GM21717 (cell line): ENCODE results near the gene NAV2.
"Not testable (repeated sequence)": the region's sequence is repeated elsewhere in the genome, so short reads cannot be mapped to it uniquely, and the experiment has no call there.

Experiments used
- ATAC-seq: cut with Tn5 transposase; IDR thresholded peaks from one replicate; pipeline ENCODE4 v1.9.1; 2021; ENCODE audit warnings: mild to moderate bottlenecking, moderate library complexity; ENCODE audit not compliant: unreplicated experiment

The NAV2 gene

DNA sequence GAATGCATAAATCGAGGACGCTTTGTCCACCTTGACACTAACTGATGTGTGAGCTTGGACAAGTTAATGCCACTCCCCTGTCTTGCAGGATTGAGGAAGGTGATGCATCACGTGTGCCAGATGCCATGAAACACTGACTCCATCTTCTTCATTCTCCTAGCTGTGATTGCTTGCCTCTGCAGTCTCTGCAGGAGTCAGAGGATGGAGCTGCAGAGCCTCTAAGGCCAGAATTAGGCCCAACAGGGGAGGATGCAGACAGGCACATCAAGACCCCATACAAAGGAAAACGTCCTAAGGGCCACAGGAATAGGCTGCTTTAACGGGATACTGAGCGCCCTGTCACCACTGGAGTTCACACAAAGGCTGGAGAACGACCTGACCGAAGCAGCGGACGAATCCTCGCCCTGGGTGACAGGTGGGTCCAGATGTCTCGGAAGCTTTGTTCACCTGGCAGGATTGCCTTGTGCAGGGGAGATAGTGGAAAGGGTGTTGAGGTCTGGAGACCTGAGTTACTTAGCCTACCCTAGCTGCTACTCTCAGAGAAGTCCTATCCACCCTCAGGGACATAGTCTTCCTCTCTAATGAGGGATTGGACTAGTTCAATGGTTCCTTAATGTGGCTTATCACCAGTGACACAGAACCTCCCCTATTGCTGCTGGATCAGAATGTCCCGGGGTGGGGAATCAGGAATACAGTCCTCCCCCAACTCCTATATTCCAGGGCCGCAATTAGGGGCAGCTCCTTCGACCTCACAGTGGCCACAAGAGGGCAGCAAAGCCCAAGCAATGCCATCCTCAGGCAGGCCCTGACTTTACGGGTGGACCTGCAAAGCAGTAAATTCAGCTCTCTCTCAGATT lies 415.3 kb downstream of the NAV2 start:
- no peak for ATAC-seq

DNA sequence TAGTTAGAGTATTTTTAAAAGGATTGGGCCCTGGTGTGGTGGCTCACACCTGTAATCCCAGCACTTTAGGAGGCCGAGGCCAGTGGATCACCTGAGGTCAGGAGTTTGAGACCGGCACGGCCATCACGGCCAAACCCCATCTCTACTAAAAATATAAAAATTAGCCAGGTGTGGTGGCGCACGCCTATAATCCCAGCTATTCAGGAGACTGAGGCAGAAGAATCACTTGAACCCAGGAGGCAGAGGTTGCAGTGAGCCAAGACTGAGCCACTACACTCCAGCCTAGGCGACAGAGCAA lies 415.8 kb downstream of the NAV2 start:
- not testable (repeated sequence) for ATAC-seq

DNA sequence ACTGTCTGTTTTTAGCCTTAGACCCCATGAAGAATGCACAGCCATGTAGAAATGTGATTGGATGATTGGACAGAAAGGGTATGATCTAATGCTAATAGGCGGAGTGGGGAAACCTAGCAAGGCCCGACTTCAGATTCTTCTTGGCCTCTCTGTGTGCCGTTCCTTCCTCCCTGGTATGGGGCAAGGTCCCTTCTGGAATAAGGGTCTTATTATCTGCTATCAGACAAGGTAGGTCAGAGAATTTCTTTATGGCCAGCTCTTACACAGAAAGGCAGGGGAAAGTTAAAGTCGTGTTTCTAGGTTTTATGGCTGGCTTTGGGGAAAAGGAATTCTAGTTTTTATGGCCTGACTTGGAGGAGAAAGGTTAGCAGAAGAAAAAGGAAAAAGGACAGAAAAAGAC lies 417.0 kb downstream of the NAV2 start:
- no peak for ATAC-seq

DNA sequence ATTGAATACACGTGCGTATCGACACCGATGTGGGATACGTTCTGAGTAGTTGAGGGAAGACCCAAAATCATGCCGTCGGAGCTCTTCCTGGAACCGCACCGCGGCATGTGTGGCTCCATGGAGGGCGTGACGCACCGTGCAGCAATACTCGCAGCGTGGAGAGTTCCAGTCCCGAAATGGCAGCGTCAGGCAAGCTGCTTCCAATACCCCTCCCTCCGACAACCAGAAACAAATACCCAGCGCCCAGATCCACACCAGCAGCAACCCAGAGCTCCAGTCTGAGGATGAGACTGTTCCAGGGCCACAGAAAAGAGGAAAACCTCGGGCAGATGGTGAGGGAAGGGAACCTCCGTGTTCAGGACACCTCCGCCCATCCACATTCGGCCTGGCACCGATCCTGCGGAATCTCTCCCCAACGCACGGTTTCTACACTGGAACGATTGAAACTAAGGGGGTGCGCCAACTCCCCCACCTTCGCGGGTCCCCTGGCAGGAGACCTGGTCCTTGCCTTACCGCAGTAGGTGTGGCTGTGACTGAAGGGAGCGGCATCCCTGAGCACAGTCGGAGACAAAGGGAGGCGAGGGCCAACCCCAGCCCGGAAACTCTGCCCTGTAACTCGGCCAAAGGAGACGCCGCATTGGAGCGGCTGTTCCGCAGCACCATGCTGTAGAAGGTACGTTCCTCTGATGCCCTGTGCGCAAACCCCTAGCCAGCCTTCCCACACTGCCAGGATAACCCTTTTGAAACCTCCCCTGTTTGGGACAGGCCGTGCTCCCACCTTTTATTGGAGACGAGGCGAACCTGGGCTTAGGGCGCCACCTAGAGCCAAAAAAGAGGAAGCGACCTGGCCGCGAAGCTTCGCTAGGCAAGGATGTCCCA lies 419.4 kb downstream of the NAV2 start:
- no peak for ATAC-seq

DNA sequence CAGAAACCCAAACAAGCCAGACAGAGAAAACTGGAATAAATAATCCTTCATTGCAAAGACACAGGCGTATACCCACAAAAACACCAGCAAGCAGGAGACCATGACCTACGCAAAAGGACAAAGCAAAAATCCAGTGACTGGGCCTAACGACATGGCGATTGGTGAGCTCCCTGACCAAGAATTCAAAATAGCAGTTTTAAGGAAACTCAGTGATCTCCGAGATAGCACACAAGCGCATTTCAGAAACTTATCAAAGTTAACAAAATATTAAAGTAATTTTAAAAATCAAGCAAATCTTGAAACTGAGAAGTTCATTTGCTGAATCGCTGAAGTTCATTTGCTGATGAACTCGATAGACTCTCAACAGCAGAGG lies 420.0 kb downstream of the NAV2 start:
- ATAC-seq: no peak

DNA sequence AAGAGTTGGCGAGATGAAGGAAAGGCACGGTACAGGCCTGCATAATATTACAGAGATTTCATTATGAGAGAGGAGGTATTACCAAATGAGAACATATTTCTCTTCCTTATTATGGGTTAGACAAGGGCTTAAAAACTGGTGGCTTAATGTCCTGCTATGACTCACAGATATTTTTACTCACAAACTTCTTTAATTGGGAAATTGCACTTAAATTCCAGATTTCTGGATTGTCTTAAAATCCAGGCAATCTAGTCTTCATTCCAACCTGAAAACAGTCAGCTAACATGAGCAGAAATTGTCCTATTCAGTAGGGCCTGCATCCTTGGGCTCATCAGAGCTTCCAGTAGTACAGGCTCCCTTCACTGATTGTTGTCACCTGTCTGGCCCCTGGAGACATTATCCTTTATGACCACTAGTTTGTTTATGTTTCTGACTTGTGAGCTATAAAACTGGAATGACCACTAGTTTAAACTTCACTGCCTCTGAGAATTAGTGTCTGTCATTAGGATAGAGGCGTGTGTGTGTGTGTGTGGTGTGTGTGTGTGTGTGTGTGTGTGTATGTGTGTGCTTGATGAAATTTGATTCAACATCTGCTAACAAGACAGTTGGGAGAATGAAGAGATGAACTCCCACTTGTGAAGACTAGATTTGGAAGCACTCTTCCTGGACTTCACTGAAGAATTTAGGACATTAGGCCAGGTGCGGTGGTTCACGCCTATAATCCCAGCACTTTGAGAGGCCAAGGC lies 422.5 kb downstream of the NAV2 start:
- no peak for ATAC-seq

DNA sequence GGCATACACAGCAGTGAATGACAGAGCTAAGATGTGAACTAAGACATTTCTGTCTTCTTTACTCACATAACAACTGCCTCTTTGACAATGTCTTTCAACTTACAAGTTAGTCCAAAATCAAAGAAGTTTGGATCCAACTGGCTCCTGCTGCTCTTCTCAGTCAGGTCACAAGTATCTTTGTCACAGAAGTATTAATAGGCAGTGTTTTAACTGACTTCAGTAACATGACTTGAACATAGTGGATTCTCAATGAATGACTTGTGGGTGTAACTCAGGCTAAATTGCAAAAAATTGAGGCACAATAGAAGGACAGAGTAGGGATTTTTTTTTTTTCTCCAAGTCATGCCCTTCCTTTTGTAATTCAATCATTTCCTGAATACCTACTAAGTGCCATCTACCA lies 425.0 kb downstream of the NAV2 start:
- ATAC-seq: no peak

DNA sequence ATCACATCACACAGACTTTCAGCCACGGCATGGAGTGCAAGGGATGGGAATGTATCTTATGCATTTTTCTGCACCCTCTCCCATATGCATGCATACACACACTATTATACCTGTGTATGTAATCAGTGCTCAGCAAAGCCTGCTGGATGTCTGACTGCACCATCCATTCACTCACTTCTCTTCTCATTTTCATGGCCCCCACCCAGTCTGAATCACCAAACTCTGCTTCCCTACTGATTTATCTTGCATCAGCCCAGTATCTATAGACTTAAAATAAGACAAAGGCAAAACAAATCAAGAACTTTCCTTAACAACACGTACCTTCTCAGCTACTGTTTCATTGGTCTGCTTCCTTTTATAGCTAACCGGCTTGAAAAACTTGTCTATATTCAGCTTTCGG lies 426.1 kb downstream of the NAV2 start:
- no peak for ATAC-seq

DNA sequence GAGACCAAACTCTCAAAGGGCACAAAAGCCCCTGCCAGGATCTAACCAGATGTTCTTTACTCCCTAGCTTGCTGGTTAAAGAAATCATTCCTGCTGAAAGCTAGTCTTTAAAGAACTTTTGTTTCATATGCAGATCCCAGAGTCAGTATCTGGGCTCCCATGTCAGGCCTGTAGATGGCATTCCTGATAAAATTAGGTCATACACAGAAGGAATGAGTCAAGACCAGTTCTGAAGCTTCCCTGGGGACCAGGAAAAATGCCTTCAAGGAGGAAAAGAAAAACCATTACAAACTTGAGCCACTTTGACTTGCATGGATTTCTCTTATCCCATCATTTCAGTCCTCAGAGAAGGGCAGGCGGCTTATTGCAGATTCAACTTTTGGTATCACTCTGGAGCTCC lies 441.7 kb downstream of the NAV2 start:
- no peak for ATAC-seq

DNA sequence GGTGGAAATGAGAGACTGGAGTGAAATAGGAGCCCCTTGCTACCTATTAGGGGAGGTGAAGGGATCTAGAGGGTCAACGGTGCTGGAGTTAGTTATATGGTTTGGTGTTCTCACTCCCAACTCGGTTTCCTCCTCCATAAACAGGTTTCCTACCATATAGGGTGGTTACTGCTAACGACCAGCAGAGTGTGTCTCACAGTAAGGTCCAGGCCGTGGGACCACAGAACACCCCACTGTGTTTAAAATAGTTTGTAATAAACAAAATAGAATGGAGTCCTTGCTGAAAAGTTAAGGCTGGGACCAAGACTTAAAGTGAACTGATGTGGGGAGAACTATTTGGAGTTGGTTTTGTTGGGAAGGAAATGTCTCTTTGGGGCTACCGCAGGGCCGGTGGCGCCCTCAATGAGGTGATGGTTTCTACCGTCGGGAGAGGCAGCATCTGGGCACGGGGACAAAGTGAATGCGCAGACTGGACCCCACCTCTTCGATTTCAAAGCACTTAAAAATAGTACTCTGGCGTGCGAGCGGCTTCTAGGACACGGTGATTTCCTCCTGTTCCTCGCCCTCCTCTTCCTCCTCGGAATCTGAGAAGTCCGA lies 443.1 kb downstream of the NAV2 start:
- ATAC-seq: no peak

DNA sequence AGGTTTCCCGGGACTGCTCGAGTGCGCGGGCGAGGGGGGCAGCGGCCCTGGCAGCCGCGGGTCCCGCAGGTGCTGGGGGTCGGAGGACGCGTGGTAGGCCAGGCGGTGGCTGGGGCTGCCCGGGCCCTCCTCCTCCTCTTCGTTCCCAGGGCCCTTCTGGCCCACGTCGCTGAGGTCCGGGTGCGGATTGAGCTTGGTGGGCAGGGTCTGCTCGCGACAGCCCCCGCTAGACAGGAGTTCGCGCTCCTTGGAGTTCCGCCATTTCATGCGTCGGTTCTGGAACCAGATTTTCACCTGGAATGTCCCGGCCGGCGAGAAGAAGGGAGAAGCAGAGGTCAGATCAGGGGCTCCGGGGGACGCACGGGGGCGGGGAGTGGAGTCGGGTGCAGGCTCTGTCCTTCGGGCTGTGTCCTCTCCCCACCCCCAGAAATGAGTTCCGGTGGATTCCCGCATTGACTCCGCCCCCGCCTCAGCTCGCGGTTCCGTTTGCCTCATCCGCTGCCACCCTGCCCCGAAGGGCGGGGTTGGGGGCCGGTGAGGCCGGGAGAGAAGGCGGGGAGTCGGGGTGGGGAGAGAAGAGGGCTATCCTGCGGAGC lies 443.7 kb downstream of the NAV2 start:
- ATAC-seq: no peak

DNA sequence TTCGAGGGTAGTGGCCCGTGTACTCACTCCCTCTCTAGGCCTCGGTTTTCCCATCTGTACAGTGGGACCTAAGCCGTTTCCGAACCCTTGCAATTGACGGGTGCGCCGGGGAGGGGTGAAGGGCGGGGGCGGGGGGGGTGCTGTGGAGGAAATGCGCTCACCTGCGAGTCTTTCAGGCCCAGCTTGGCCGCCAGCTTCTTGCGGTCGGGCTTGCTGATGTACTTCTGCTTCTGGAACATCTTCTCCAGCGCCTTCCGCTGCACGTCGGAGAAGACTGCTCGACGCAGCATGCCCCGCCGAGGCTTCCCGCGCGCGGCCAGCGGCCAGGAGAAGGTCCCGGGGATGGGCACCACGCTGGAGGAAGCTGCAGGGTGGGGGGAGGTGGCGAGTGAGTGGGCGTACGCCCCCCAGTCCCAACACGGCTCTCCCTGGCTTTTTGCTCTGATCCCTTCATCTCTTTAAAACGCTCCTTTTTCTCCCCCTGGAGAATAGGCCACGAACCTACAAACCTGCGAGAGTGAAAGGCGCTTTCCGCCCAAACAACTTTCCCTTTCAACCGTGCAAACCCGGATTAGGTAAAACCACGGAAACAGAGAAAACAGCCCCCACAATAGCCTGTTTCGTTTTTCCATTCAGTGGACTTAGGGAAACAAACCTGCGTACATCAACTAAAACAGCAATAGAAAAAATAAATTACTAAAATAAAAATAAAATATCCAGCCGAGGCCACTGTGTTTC lies 444.4 kb downstream of the NAV2 start:
- no peak for ATAC-seq

DNA sequence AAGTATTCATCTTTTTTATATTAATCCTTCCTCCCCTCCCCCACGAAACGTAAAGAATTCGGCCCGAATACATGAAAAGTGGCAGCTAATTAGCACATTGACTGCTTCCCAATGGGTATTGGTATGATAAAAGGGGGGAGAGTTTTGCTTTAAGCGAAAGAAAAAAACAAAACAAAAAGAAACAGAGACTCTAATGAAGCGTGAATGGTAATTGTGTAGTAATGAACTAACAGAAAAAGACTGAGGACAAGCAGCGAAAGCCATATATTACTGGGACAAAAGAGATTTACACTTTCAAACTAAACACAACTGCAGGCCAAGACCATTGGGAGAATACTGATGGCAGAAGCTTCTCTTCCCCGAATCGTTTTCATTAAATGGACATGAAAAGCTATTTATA lies 445.1 kb downstream of the NAV2 start:
- ATAC-seq: no peak

DNA sequence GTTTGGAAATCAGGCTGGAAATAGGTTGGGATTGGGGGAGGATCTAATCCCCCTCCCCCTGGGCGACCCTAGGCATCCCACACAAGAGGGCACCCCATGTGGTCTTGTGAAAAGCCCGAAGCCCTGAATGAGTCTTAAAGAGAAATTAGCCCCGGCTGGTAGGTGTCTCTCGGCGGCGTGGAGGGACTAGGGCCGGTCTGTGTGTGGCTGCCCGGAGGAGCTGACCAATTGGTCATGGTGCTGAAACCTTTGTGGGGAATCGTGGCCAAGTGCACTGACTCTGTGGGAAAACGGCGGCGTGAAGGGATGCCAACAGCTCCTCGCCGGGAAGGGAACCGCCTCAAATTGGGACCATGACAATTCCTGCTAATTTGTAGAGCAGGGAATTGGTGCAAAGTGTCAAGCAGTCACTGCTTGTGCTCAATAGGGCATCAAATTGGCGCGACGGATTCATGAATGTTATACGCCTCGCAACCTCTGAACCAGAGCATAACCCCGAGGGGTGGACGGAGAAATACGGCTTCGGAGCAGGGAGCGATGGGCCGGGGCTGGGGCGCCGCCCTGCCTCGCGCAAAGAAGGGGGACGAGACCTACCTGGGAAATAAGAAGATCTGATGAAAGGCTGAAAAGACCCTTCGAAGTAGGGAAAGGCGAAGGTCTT lies 446.1 kb downstream of the NAV2 start:
- ATAC-seq: no peak

DNA sequence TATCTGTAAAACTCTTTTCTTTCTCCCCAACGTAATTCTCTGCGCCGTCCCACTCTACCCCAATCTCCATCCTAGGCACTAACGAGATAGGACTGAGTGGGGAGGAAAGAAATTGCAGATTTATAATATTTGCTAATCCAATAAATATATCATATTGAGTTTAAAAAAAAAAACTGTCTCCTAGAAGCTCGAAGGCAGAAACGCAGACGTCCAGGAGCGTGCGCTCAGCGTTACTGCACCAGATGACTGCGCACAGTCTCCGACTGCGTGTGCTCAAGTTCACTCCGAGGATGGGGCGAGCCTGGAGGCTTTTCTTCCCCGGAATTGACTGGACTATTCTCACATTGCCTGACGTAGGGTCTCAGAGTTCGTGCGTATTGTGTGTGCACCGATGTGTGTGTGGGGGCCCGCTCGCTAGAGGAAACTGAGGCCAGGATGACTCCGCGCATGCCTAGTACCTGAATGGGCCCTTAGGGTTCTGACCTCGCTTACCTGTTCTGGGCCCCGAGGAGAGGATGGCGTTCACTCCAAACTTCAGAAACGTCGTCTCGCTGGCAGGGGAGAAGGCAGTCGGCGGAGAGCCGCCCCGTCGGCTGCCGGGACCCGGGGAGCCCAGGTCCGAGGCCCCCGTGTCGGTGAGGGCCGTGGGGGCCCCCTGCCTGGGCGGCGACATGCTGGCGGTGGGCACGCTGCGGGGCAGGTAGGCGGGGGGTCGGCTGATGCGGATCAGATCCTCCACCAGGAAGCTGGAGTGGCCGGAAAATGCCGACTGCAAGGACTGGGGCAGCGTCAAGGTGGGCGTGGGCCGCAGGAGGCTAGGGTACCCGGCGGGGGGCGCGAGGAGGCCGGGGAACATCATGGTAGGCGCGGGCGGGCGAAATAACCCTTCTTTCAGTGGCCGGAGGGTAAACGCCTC lies 447.1 kb downstream of the NAV2 start:
- no peak for ATAC-seq

DNA sequence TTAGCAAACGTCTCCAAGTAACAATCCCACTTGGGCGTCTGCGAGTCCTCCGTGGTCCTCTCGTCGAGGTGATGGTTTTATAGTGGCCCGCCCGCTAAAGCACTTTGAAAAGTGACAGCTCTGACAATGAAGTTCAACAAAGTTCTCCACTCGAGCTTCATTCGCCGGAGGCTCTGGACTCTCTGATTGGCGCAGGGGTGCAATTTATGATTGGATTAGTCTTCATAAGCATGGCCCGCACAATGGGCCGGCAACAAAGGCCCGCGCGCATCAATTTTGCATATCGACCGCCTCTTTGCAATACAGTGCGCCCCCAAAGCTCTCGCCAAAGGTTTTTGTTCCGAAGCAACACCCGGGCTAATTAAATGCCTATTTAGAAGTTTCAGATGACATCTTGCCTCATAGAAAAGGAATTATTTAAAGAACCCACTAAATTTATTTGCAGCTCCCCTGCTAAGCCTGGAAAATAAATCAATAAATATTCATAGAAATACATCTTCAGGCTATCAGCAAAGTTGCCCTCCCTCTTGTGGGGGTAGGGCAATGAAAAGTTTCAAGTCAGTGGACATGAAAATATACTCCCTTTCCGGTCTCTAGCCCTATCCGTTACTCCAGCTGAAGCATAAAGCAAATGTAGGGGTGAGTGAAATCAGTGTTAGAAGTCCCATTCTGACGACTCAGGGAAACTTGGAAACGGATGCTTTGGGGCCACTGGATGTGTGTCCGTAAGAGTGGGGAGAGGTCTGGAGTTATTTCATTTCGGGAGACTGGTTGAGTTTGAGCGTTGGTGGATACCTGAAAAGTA lies 448.0 kb downstream of the NAV2 start, which contains the start of gene DBX1:
TSS of gene DBX1 (minus strand) at position 51 of the 805 bp plus-strand sequence. CDS start 151 bp downstream, outside the sequence.
- no peak for ATAC-seq

DNA sequence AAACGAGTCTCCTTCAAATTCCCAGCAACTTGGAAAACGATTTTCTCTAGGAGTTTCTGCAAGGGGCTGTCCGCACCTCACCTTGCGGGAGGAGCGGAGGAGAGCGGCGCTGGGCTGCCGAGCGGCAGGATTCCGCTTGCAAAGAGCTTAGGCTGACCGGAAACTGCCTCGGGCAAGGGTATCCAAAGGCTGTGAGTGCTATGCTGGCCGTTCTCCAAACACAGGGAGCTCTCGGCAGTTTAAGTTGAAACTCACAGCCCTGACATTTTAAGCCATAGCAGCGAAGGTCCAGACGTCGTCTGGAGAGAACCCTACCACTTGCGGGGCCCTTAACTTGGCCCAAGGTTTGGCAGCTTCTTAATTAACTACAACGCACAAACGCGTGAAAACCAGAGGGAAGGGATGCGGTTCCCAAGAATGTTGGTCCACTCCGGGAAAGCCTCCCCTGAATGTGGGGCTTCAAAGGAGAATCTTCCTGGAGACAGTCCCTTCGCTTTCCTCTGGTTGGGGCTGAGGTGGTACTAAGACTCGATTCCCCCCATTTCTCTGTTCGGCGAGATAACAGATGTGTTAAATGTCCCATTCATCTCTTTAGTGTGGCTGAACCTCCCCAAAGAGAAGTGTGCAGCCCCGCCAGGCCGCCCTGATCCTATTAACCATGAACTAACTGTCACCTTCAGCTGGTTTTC lies 448.7 kb downstream of the NAV2 start:
- ATAC-seq: no peak
